KMS-11 (cell line): ENCODE measurements around the gene SMURF1.
"Not testable (repeated sequence)": the region's sequence is repeated elsewhere in the genome, so short reads cannot be mapped to it uniquely, and the experiment has no call there.

Experiments used
- H2AFZ ChIP-seq: fragments of 200-600 bp; sonication (generic); 2 replicates; pipeline ENCODE4 v1.6.1; 2016; ENCODE audit warnings: antibody characterized with exemption, mixed run types, low read depth
- H3K27ac ChIP-seq: fragments of 200-600 bp; sonication (generic); 2 replicates; pipeline ENCODE4 v1.6.1; 2016; ENCODE audit warnings: mild to moderate bottlenecking, mixed run types
- H3K27me3 ChIP-seq: fragments of 200-600 bp; sonication (generic); 2 replicates; pipeline ENCODE4 v1.6.1; 2017; ENCODE audit warnings: mild to moderate bottlenecking, low read depth, mixed run types, moderate library complexity; ENCODE audit not compliant: insufficient read depth
- H3K36me3 ChIP-seq: fragments of 200-600 bp; sonication (generic); 2 replicates; pipeline ENCODE4 v1.6.1; 2017; ENCODE audit warnings: mild to moderate bottlenecking, mixed run types; ENCODE audit not compliant: insufficient read depth
- H3K4me1 ChIP-seq: fragments of 200-600 bp; sonication (generic); 2 replicates; pipeline ENCODE4 v1.6.1; 2016; ENCODE audit warnings: mild to moderate bottlenecking, low read depth, mixed run types; ENCODE audit not compliant: poor library complexity, severe bottlenecking
- H3K4me2 ChIP-seq: fragments of 200-600 bp; sonication (generic); 2 replicates; pipeline ENCODE4 v1.7.0; 2016; ENCODE audit warnings: mild to moderate bottlenecking, mixed run types
- H3K4me3 ChIP-seq: fragments of 200-600 bp; sonication (generic); IDR thresholded peaks from 2 replicates; pipeline ENCODE4 v1.6.1; 2017; ENCODE audit warnings: low read depth, low read length, mixed read lengths; ENCODE audit not compliant: insufficient read depth
- H3K79me2 ChIP-seq: fragments of 200-600 bp; sonication (generic); 2 replicates; pipeline ENCODE4 v1.6.1; 2016; ENCODE audit warnings: low read depth, mixed run types; ENCODE audit not compliant: insufficient read depth
- H3K9ac ChIP-seq: fragments of 200-600 bp; sonication (generic); 2 replicates; pipeline ENCODE4 v1.6.1; 2016; ENCODE audit warnings: mild to moderate bottlenecking, mixed run types
- H4K20me1 ChIP-seq: fragments of 200-600 bp; sonication (generic); 2 replicates; pipeline ENCODE4 v1.6.1; 2016; ENCODE audit warnings: mild to moderate bottlenecking, mixed run types; ENCODE audit not compliant: insufficient read depth
- CTCF ChIP-seq: fragments of 200-600 bp; sonication (generic); conservative IDR thresholded peaks from 2 replicates; pipeline ENCODE4 v1.6.1; 2017; ENCODE audit warnings: low read depth, mild to moderate bottlenecking, antibody characterized with exemption, low read length, moderate library complexity, mixed read lengths

Gene SMURF1

DNA sequence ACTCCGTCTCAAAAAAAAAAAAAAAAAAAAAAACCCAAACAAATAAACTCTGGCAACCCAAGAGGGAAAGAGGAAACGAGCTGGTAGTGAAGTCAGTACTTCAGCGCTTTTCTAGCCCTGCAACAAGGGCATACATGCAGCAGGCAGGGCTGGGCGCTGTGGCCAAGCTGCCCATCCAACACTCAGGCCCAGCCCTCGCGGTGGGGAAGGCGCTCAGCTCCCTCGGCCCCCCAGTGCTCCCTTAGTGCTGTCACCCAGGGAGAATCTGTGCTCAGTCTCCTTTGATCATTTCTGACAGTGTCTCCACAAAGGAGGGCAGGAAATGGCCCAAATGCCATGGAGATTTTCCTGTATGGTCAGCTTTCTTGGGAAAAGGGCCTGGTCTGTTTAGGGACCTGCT lies 97.2 kb downstream of the SMURF1 start:
- no peaks in the 10 kb centered on the region for H4K20me1 ChIP-seq
- H3K79me2 ChIP-seq = no peaks in the 10 kb centered on the region
- H3K9ac ChIP-seq = no peak overlapping the region
- H3K36me3 ChIP-seq = peaks cover 3% of the 10 kb centered on the region; the same call in 1 of the 2 replicates
- no peak overlapping the region for H3K4me2 ChIP-seq
- H3K4me1 ChIP-seq = no peaks in the 10 kb centered on the region
- no peak overlapping the region for H3K27ac ChIP-seq
- TF ChIP-seq CTCF = no peak
- no peak overlapping the region for H3K4me3 ChIP-seq
- no peaks in the 10 kb centered on the region for H3K27me3 ChIP-seq
- no peak overlapping the region for H2AFZ ChIP-seq

GRCh38 chr7:99046262-99046661 lies 97.6 kb downstream of the SMURF1 start:
- H3K4me2 ChIP-seq, H2AFZ ChIP-seq, H3K27ac ChIP-seq, H3K4me1 ChIP-seq, H3K4me3 ChIP-seq, H3K36me3 ChIP-seq, H4K20me1 ChIP-seq, H3K27me3 ChIP-seq, H3K79me2 ChIP-seq, H3K9ac ChIP-seq: not testable (repeated sequence)

- H3K36me3 ChIP-seq = not testable (repeated sequence)
These were observed 99.0 kb downstream of the SMURF1 start for GRCh38 chr7:99044858-99045257.

GRCh38 chr7:99042957-99043356 lies 101.0 kb downstream of the SMURF1 start:
- H3K36me3 ChIP-seq = no peaks in the 10 kb centered on the region; the same call in 1 of the 2 replicates
- H3K79me2 ChIP-seq = no peaks in the 10 kb centered on the region
- no peak for TF ChIP-seq CTCF
- no peak overlapping the region for H3K27ac ChIP-seq
- H3K4me1 ChIP-seq = no peaks in the 10 kb centered on the region
- no peak overlapping the region for H3K4me3 ChIP-seq
- no peak overlapping the region for H2AFZ ChIP-seq
- no peaks in the 10 kb centered on the region for H3K27me3 ChIP-seq
- no peak overlapping the region for H3K4me2 ChIP-seq
- H4K20me1 ChIP-seq = no peaks in the 10 kb centered on the region
- no peak overlapping the region for H3K9ac ChIP-seq

More at GRCh38 chr7:99044858-99045257, 99.0 kb downstream of the SMURF1 start:
- H4K20me1 ChIP-seq, H3K79me2 ChIP-seq, H3K27me3 ChIP-seq, H3K4me1 ChIP-seq, H3K4me3 ChIP-seq, H3K9ac ChIP-seq, H3K27ac ChIP-seq, H3K4me2 ChIP-seq, H2AFZ ChIP-seq: not testable (repeated sequence)

GRCh38 chr7:99041526-99041925 lies 102.4 kb downstream of the SMURF1 start:
- Histone ChIP-seq H3K79me2 (no peaks in the 10 kb centered on the region), H3K9ac (no peak overlapping the region), H2AFZ (no peak overlapping the region), H3K4me1 (no peaks in the 10 kb centered on the region), H3K27me3 (no peaks in the 10 kb centered on the region), H3K4me3 (no peak overlapping the region), H3K4me2 (no peak overlapping the region), H3K27ac (no peak overlapping the region), H3K36me3 (no peaks in the 10 kb centered on the region; the same call in 1 of the 2 replicates), H4K20me1 (no peaks in the 10 kb centered on the region)
- no peak for TF ChIP-seq CTCF
